Vein endothelial cell (primary cell): ENCODE data around the gene KCNA2. TPM values are rescaled to one million over a fixed set of nuclear protein-coding genes. Genes with fewer than 3 reads are reported as not detected.

Experiments used
- total RNA-seq: library from RNA; depleted of rRNA; stranded (reverse); fragments of >200 nt; gene quantifications from 2 replicates; pipeline ENCODE4 v1.2.3, GENCODE V29; 2012

Gene KCNA2
- total RNA-seq = under 0.01 TPM in 1 of 2 replicates, not detected in the other

GRCh38 chr1:110605901-110606656 lies at the start of gene KCNA2:
Gene KCNA2 (minus strand): TSS chr1:110606358. CDS start chr1:110604782, 1,576 bp downstream.

Other genes with a start within 250 kb of the KCNA2 start
- 1.4 and 1.6 TPM in 2 replicates for gene SLC16A4, start 215.3 kb downstream of the KCNA2 start, total RNA-seq
- 60.1 and 71.6 TPM in 2 replicates for gene LAMTOR5, start 198.7 kb downstream of the KCNA2 start, total RNA-seq
- gene PROK1, start 155.2 kb downstream of the KCNA2 start, total RNA-seq = not detected in 2 replicates
- not detected in 2 replicates for gene KCNA10, start 87.2 kb downstream of the KCNA2 start, total RNA-seq
- not detected in 2 replicates for gene KCNA3, start 68.6 kb upstream of the KCNA2 start, total RNA-seq